PC-3 (cell line): ENCODE measurements around the gene GNAI2. TPM values are rescaled to one million over a fixed set of nuclear protein-coding genes. Genes with fewer than 3 reads are reported as not detected.

Source experiments
- ATAC-seq: fragments of 200-7000 bp; cut with Tn5 transposase; 2 replicates; pipeline ENCODE4 v1.9.1; 2020; ENCODE audit warnings: mild to moderate bottlenecking, moderate library complexity
- BruUV-seq: library from RNA; stranded (reverse); fragments of 400-500 nt; replicated peaks from 2 replicates; lab custom pipeline; 2021; lab: Mats Ljungman, UMichigan
- CTCF ChIA-PET: fragments of 300-600 bp; sonication (Branson Sonifier 250); formaldehyde crosslinking; loops from one replicate; lab custom pipeline; 2022; ENCODE audit warnings: antibody characterized with exemption; lab: Charles Lee
- POLR2A ChIA-PET: fragments of 300-600 bp; sonication (Branson Sonifier 250); formaldehyde crosslinking; loops from one replicate; lab custom pipeline; 2022; ENCODE audit warnings: antibody characterized with exemption; ENCODE audit not compliant: unreplicated experiment; lab: Charles Lee
- DNase-seq: peaks from one replicate; pipeline ENCODE4 v3.0.0-alpha.2; 2015
- H2AFZ ChIP-seq: fragments of 300-600 bp; sonication (generic); 2 replicates; pipeline ENCODE4 v1.6.0; 2016; ENCODE audit warnings: antibody characterized with exemption, low read length
- H3F3A ChIP-seq: fragments of 300-600 bp; sonication (generic); one replicate; pipeline ENCODE4 v1.6.0; 2017; ENCODE audit warnings: antibody characterized with exemption, low read length, control low read depth, mild to moderate bottlenecking; ENCODE audit not compliant: unreplicated experiment
- H3K27ac ChIP-seq: fragments of 300-600 bp; sonication (generic); 2 replicates; pipeline ENCODE4 v1.5.1; 2016; ENCODE audit warnings: mild to moderate bottlenecking, low read length
- H3K27me3 ChIP-seq: fragments of 300-600 bp; sonication (generic); 2 replicates; pipeline ENCODE4 v1.6.1; 2016; ENCODE audit warnings: low read length, mixed read lengths
- H3K36me3 ChIP-seq: fragments of 300-600 bp; sonication (generic); 2 replicates; pipeline ENCODE4 v1.6.1; 2016; ENCODE audit warnings: low read depth, mixed run types, low read length, mixed read lengths
- H3K4me1 ChIP-seq: fragments of 300-600 bp; sonication (generic); 2 replicates; pipeline ENCODE4 v1.5.1; 2016; ENCODE audit warnings: low read length; ENCODE audit not compliant: insufficient read depth
- H3K4me2 ChIP-seq: fragments of 300-600 bp; sonication (generic); 2 replicates; pipeline ENCODE4 v1.6.0; 2016; ENCODE audit warnings: low read length
- H3K4me3 ChIP-seq: fragments of 300-600 bp; sonication (generic); 2 replicates; pipeline ENCODE4 v1.5.1; 2016; ENCODE audit warnings: mild to moderate bottlenecking, low read length, mixed read lengths
- H3K79me2 ChIP-seq: fragments of 300-600 bp; sonication (generic); 2 replicates; pipeline ENCODE4 v1.6.1; 2017; ENCODE audit warnings: low read length, mixed read lengths
- H3K9ac ChIP-seq: fragments of 300-600 bp; sonication (generic); 2 replicates; pipeline ENCODE4 v1.6.0; 2016; ENCODE audit warnings: mild to moderate bottlenecking, low read length
- H3K9me2 ChIP-seq: fragments of 300-600 bp; sonication (generic); replicated peaks from 2 replicates; pipeline ENCODE4 v1.6.1; 2016; ENCODE audit warnings: mixed run types, low read length, mixed read lengths
- H3K9me3 ChIP-seq: fragments of 300-600 bp; sonication (generic); 2 replicates; pipeline ENCODE4 v1.6.1; 2016; ENCODE audit warnings: low read length, mixed read lengths
- H4K20me1 ChIP-seq: fragments of 300-600 bp; sonication (generic); 2 replicates; pipeline ENCODE4 v1.6.1; 2016; ENCODE audit warnings: low read length, mixed read lengths
- EZH2 ChIP-seq: fragments of 300-600 bp; sonication (generic); IDR thresholded peaks from one replicate; pipeline ENCODE4 v1.6.1; 2017; ENCODE audit warnings: antibody characterized with exemption, mild to moderate bottlenecking, low read length; ENCODE audit not compliant: unreplicated experiment
- EZH2phosphoT487 ChIP-seq: fragments of 300-600 bp; sonication (generic); IDR thresholded peaks from 2 replicates; pipeline ENCODE4 v1.6.1; 2018; ENCODE audit warnings: mild to moderate bottlenecking, antibody characterized with exemption, low read length, borderline replicate concordance
- intact Hi-C: fragments of 100-400 bp; cut with micrococcal nuclease; formaldehyde crosslinking; loops from 2 replicates; pipeline ENCODE4 v1.9.0; 2023
- total RNA-seq: library from RNA; depleted of rRNA; stranded (reverse); fragments of >200 nt; gene quantifications from 2 replicates; pipeline ENCODE4 v1.2.3, GENCODE V29; 2014
- TF ChIP-seq, protein P1 (sequence below): fragments of 300-600 bp; sonication (generic); conservative IDR thresholded peaks from 2 replicates; pipeline ENCODE4 v1.5.1; 2017; ENCODE audit warnings: antibody characterized with exemption, low read depth, mild to moderate bottlenecking, low read length

GNAI2 gene
- total RNA-seq, 1 experiment from 2014 or later: 221 TPM

DNA sequence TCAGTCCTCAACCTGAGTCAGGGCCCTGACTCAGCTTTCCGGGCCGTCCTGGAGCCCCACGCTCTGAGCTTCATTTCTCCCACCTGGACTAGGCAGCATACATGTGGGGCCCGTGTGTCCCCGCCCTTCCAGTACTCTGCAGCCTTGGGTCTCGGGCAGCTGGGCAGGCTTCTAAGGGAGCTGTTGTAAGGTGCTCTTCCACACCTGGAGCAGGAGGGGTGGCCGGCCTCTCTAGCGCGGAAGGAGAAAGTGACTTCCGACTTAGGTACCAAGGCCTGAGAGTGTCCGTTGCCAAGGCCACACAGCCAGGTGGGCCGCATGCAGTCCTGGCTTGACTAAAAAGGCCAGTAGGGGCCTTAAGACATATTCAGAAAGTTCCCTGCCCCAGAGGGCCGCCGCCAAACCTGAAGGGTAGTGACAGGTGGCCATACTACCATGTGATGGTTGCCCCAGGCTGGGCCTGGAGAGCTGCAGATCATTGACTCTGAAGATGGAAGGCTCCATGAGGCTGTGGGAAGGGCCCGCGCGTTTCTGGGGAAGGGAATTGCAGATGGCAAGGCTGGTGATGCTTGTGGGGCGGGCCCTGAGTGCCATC lies 23.5 kb downstream of the GNAI2 start:
- H3K9ac ChIP-seq: peak overlapping the region; percentile 81; the same call in 1 of the 2 replicates
- no peaks in the 10 kb centered on the region for H3K9me2 ChIP-seq
- ChIA-PET CTCF (interaction anchor here (0.8 to 1.3 kb wide), 5 partner anchors 9 to 67 kb away, joined by 3 to 11 read pairs (median 4); no protein-coding TSS in a partner anchor), POLR2A (no interaction called here)
- 0 out of 2 replicates have a peak overlapping the region, but pooled peaks have one; percentile 39 for H2AFZ ChIP-seq
- H3K4me1 ChIP-seq: peaks cover 13% of the 10 kb centered on the region
- no peak overlapping the region for H3K27ac ChIP-seq
- TF ChIP-seq EZH2phosphoT487 (no peak), EZH2 (no peak)
- TF ChIP-seq, protein P1, sequence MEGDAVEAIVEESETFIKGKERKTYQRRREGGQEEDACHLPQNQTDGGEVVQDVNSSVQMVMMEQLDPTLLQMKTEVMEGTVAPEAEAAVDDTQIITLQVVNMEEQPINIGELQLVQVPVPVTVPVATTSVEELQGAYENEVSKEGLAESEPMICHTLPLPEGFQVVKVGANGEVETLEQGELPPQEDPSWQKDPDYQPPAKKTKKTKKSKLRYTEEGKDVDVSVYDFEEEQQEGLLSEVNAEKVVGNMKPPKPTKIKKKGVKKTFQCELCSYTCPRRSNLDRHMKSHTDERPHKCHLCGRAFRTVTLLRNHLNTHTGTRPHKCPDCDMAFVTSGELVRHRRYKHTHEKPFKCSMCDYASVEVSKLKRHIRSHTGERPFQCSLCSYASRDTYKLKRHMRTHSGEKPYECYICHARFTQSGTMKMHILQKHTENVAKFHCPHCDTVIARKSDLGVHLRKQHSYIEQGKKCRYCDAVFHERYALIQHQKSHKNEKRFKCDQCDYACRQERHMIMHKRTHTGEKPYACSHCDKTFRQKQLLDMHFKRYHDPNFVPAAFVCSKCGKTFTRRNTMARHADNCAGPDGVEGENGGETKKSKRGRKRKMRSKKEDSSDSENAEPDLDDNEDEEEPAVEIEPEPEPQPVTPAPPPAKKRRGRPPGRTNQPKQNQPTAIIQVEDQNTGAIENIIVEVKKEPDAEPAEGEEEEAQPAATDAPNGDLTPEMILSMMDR: no peak
- ATAC-seq: peak; percentile 8
- no peaks in the 10 kb centered on the region for H3F3A ChIP-seq
- peaks cover 15% of the 10 kb centered on the region for H3K36me3 ChIP-seq
- no TSS peak for BruUV-seq
- peak overlapping the region; percentile 63 for H3K4me2 ChIP-seq
- no peaks in the 10 kb centered on the region for H3K27me3 ChIP-seq
- DNase-seq: no peak
- H3K79me2 ChIP-seq: no peaks in the 10 kb centered on the region
- intact Hi-C loops: loop anchor here (1.0 kb wide), 2 partner anchors 9 to 14 kb away; no protein-coding TSS in a partner anchor
- no peak overlapping the region for H3K4me3 ChIP-seq
- no peaks in the 10 kb centered on the region for H3K9me3 ChIP-seq
- H4K20me1 ChIP-seq: no peaks in the 10 kb centered on the region

DNA sequence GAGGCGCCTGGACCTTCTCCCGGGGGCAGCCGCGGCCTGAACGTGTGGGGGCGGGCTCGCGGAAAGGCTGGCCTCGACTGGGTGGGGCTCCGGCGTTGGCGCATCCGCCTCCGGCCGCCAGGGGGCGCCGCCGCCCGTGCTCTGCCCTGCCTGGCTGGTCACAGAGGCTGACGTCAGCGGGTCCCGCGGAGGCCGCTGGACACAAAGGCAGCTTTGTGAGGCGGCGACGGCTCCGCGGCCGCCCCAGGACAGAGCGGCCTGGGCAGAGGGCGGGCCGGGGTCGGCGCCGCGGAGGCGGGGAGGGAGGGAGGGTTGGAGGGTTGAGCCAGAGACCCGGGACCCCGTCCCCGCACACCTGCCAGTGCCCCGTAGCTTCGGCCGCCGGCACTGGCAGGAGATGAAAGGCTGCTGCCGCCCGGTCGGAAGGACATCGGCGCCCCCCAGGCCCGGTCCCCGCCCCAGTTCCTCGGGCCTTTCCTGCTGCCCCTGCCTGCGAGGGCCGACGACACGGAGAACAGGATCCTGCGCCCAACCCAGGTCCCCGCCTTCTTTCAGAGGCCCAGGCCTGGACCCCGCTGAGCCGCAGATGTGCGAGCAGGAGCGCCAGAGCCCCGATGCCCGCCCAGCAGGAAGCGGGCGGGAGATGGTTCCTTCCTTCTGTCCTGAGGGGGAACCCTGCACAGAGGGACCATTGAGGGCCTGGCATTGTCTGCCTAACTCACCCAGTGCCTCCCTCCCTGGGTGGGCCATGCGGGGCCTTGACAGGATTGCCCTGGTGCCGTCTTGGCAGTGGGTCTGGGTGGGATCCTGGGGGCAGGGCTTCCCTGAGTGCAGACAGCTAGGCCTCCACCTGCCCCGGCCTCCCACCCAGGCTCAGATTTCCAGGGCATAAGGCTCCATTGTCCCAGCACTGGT lies 24.3 kb downstream of the GNAI2 start:
- Histone ChIP-seq H3K4me3 (peak overlapping the region; percentile 63), H3K36me3 (peaks cover 15% of the 10 kb centered on the region), H3K4me2 (peak overlapping the region; percentile 91), H3K9me3 (no peaks in the 10 kb centered on the region), H3K9ac (peak overlapping the region; percentile 81), H4K20me1 (no peaks in the 10 kb centered on the region), H3F3A (no peaks in the 10 kb centered on the region), H3K79me2 (no peaks in the 10 kb centered on the region), H3K27ac (peak overlapping the region; percentile 58), H3K9me2 (no peaks in the 10 kb centered on the region), H3K27me3 (no peaks in the 10 kb centered on the region), H3K4me1 (peaks cover 21% of the 10 kb centered on the region), H2AFZ (peak overlapping the region; percentile 77)
- TF ChIP-seq EZH2 (no peak), EZH2phosphoT487 (no peak)
- TF ChIP-seq, protein P1: peak; percentile 87
- CTCF ChIA-PET: interaction anchor here (0.5 to 1.1 kb wide), 7 partner anchors 9 to 68 kb away, joined by 3 to 11 read pairs (median 4); partner anchors contain the start of genes GNAI2 and SEMA3B
- TSS peak; percentile 20 for BruUV-seq
- DNase-seq (peak; percentile 94), ATAC-seq (peak; percentile 83)
- intact Hi-C loops: loop anchor here (1.0 kb wide), 2 partner anchors 8 to 13 kb away; no protein-coding TSS in a partner anchor
- POLR2A ChIA-PET: interaction anchor here (0.6 kb wide), 1 partner anchor 95 kb away, joined by 3 read pairs; no protein-coding TSS in a partner anchor
